NCI-H524 treated with DMSO at 0.1 percent for 48 hours (cell line): Measurements from ENCODE around the gene CACNB2.
"Not testable (repeated sequence)": the region's sequence is repeated elsewhere in the genome, so short reads cannot be mapped to it uniquely, and the experiment has no call there.

Experiments
- DNase-seq: peaks from one replicate; lab custom pipeline; 2025; lab: John Stamatoyannopoulos, UW

Gene CACNB2

DNA sequence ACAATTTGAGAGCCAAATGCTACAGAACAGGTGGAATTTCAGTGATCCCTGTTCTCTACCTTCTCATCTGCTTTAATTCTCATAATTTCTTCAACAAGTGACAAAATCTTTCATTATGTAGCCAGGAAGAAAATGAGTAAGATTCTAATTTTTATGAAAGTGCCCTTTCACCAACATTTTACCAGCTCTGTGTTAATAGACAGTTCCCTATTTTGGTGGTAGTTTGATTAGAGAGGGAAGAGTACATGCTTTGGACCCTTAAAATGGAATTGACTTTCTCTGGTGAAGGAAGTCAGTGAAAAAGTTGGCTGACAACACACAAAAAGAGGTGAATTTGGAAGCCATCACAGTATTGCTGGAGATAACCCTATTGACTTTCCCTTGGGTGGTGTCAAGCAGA lies 61.7 kb downstream of the CACNB2 start:
- no peak for DNase-seq

DNA sequence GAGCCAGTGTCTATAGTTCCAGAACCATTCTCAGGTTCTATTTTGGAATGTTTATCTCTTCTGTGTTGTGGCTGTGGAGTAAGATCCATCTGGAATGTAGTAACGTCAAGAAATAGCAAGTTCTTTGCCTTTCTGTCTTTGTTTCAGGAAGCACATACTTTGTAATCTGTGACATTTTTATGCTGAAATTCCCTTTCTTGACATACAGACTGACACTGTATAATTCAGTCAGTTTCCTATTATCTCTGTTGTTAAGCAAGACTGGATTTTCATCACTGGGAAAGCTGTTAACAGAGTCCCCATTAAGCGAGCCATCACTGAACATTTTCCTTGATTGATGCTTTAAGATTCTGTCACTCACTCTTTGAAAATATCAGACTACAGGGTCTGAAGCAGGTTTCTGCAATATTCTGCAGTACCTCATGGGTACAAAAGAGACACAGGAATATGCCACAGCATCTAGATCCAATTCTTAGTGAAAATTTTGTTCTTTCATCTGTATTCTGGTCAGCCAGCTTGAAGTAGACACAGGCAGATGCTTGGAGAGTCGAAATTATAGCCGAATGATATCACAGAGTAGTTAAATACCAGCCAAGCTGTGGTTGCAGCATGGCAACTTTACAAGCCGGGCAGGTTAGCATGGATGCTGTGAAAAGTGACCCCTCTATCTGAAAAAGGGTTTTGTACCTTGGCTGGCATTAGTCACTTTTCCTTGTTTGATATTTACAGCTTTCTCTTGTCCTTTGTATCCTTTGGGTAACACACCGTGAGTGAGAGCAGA lies 62.6 kb downstream of the CACNB2 start:
- no peak for DNase-seq

DNA sequence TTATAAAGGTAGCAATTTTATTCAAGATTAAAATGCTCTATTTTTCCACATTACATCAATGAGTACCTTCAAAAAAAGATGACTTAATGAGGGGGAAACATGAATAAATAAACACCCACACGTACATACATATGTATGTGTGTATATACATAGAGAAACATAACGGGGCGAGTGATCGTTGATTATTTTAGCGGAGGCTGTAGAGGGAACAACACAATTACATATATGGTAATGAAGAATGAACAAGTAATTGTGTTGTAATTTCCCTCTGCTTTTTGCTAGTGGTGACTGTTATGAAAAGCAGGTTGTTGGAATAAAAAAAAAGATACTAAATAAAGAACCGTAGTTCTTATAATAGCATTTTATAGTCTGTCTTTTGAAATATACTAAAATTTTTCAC lies 63.2 kb downstream of the CACNB2 start:
- DNase-seq, result no peak

DNA sequence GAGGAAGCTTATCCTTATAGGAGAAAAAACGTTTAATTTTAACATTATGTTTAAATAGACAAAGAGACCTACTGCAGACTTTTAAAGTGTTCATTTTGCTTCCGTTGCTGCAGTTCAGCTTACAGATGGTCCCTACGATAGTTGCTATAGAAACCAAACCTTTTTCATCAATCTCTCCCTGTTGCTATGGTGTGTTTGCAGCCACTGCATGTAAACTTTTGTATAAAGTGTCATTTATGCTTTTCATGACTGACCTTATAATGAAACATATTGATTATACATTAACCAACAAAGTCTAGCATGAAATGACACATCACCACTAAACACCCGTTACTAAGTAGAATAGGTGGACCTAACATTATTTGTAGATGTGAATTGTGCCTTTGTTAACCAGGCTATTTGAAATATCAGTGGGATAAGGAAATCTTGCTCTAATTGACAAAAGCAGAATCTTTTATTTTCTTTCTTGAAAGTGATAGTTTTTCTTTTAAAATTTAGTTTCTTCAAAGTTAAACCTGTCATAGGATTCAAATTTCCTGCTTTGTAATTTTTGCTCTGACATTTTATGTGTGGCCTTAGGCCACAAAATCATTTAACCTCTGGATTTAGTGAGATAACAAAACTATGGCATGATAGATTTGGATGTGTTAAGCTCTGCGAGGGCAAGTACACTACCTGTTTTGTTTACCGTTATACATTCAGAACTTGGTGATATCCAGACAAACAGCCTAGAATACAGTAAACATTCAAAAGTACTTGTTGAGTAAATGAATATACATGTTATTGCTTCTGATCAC lies 64.0 kb downstream of the CACNB2 start:
- no peak for DNase-seq

DNA sequence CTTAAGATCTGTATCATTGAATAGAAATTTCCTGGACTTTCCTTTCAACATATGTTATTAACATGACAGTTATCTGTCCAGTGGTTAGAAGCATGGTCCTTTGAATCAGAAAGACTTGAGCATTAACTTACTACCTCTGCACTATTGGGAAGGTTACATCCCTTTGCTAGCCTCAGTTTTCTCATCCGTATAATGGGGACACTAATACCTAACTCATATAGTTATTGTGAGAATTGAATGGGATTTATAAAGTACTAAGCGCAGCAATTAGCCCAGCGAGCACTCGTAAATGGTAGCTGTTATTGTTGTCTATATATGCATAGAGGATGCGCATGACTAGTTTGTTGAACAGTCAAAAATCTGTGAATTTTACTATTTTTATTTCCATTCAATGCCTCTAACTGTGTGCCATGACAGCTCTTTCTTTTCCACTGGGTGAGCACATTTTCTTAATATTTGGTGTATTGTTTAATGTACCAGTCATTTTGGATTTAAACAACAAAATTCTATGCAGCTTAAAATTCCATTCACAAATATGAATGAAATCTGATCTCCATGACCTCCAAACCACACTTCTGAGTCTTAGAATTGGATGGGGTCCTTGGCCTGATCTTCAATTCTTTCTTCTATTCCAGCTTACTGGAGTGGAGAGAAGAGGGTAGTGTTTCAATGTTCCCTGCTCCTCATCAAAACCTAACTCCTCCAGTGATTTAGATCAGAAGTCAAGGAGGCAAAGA lies 65.0 kb downstream of the CACNB2 start:
- DNase-seq, result no peak

DNA sequence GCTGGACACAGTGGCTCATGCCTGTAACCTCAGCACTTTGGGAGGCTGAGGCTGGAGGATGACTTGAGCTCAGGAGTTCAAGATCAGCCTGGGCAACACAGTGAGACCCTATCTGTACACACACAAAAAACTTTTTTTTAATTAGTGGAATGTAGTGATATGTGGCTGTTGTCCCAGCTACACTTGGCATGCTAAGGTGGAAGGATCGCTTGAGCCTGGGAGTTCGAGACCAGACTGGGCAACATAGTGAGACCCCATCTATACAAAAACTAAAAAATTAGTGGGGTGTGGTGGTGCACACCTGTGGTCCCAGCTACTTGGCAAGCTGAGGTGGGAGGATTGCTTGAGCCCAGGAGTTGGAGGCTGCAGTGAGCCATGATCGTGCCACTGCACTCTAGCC lies 68.0 kb downstream of the CACNB2 start:
- not testable (repeated sequence) for DNase-seq

DNA sequence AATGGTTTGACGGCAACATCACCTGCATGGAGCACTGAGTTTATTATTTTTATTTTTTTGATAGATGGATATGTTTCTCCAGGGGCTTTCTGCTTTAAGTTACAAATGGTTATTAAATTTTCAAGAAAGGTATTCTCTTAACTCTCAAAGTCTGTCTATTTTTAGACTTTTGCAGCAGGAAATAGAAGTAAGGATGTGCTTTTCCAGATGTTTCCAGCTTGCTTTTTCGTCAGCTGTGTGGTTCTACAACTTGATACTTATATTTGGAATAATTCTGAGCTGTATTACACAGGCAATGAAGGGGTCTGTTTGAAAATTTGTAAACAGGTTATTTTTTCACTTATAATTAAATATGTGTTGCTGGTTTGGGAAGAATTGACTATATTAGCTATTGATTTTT lies 69.0 kb downstream of the CACNB2 start:
- no peak for DNase-seq

DNA sequence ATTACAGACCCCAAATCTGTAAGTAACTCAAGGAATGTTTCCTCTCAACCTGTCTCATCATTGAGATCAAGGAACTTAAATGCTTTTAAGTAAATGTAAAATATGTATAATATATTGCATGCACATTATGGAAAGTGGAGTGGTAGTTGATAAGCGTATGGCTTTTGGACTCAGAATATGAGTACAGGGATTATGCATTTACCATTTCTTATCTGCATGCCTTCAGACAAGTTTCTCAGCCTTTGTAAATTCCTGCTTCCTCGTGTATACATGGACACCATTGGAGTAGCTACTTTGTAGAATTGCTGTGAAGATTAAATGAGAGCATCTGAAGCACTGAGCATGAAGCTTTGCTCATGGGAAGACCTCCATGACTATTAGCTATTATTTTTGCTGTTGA lies 70.5 kb downstream of the CACNB2 start:
- DNase-seq, result no peak

DNA sequence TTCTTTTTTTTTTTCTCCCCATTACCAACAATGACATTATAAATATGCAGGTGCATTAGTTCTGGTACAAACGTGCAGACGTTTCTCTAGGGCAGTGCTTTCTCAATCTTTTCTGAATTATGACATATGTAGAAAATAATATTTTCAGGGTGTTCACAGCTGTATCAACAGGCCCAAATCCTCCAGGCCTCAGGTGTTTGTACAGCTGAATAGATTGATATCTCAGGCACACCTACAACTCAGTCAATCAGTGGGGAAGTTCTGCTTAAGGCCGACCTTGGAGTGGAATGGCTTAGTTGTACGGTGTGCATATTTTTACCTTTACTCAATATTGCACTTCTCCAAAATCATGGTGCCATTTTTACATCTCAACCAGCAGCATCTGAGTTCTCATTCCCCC lies 71.6 kb downstream of the CACNB2 start:
- no peak for DNase-seq

DNA sequence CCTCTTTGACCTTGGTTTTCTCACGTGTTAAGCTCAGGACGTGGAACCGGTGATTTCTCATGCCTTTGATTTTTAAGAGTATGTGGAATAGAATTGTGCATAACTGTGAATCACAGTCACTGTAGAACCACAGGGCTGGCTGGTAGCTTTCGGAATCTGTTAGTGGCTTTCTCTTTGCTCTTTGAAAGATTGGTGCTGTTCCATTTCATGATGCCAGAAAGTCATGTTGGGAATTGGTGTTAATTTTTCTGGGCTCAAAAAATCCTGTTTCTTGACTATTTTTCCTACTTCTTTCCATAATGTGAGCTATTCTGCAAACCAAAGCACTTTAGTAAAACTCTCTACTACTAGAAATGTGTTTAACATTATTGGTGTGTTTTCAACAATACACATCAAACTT lies 73.0 kb downstream of the CACNB2 start:
- DNase-seq, result no peak

DNA sequence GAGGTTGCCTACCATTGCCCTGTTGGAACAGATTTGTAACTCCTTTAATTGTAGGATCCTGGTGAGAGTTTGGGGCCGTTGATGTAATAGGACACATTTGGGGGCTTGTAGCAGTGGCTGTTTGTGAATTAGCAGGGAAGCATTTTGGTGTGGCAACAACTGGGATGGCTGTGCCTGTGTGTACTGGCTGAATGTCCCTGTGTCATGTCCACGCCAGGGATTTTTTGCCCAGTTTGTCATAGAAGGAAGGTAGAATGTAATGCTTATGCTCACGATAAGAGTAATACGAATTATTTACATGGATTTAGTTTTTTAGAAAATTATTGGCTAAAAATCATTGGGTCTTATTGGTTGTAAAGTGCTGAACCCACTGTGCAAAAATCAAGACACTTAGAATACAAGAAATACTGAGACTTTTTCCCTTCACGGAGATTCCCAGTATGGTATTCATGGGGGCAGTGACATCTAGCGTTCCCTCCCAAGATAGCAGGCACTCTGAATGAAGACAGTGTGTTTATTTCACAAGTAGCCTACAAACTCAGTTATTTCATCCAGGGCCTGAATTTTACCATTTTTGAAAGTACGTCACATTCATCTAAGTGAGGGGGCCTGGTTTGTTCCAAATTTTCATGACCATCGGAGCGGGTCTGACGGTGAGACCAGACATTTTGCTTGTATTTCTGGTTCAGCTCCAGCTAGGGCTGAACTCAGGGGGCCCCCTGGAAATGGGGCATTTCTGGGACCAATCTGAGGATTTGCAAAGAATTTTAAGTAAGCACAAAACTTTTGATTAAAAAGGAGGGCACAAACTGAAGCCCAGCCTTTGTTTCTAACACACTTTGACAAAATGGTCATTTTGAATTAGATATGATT lies 74.7 kb downstream of the CACNB2 start:
- no peak for DNase-seq

DNA sequence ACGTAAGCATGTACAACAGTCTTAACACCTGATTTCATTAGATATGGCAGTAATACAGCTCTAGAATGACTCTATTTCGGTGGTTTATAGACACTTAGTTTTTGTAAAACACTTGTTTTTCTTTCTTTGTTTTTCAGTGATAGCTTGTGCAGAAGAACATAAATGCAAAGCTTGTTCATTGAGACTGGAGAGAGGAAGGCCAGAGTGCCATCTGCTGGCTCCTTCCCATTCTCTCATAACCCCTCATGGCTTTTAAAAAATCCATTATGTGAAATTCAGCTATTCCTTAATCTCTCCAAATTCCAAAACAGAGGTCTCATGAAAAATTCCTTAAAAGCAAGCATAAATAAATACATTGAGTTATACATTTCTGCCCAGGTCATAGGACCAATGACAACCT lies 76.3 kb downstream of the CACNB2 start:
- no peak for DNase-seq

DNA sequence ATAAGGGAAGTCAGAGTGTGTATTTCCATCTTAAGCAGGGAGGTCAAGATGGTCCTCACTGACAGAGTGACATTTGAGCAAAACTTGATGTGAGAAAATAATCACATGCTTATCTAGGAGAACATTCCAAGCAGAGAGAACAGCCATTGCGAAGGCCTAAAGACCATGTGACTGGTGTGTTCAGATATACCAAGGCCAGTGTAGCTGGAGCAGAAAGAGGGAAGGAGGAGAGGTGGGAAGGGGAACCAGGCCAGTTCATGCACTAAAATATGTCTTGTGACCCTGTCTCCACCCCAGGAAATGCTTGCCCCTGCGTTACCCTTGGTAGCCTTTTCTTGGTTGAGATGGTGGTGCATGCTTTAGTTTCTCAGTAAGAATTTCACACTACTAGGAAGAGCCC lies 77.4 kb downstream of the CACNB2 start:
- DNase-seq, result no peak

DNA sequence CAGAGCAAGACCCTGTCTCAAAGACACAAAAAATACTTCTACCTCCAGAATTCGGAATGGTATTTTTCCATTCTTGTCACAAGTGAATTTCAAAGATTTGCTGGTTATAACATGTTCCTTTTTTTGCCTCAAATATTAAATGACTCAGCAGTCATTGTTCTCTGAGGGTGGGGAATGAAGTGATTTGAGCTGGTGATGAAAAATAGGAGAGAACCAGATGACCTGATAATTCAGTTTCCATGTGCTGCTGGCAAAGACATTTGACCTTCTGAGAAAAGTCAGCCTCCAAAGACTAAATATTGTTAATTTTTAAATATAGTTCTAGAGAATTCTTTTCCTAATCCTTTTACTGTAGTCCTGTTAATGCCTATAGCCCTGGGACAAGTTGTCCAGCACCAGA lies 78.9 kb downstream of the CACNB2 start:
- no peak for DNase-seq

DNA sequence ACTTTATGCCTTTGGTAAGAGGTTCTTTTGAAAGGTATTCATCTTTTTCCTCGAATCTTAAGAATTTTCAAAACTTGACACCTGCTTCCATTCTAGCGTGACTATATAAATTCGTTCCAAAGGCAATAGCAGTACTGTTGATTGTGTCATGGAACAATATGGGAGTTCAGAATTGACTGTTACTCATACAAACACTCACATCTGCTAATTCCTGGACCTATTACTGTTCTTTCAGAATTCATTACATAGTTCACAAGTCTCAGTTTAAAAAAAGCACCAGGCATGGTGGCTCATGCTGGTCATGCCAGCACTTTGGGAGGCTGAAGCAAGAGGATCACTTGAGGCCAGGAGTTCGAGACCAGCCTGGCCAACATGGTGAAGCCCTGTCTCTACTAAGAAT lies 80.9 kb downstream of the CACNB2 start:
- no peak for DNase-seq

DNA sequence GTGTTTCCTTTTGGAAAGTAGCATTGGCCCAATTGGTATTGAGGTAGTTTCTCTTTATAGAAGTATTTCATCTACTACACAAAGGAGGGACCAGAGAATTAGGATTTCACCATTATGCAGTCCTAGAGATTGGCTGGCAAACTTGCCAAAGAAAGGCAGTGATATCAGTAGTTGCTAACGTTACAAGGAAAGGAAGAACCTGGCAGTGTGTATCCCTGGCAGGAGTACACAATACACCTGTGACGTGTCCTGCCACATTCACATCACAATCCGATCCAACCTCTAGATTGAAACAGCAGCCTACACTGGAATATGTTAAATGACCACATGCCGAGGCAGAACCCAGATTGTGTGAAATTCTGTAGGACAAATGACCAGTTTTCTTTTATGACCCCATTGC lies 81.7 kb downstream of the CACNB2 start:
- no peak for DNase-seq

DNA sequence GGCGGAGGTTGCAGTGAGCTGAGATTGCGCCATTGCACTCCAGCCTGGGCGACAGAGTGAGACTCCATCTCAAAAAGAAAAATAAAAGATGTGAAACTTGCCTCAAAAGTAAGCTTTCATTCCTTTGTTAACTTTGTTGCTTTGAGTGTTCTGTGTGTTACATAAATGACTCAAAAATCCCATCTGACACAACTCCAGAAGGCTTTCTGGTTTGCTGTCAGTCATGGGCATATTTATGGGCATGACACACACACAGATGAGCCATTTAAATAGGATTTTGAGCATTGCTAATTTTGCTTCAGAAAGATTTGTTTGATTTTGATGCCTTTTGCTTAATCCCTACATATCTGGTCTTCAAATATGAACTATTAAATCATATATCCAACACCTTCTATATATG lies 82.6 kb downstream of the CACNB2 start:
- DNase-seq, result no peak

DNA sequence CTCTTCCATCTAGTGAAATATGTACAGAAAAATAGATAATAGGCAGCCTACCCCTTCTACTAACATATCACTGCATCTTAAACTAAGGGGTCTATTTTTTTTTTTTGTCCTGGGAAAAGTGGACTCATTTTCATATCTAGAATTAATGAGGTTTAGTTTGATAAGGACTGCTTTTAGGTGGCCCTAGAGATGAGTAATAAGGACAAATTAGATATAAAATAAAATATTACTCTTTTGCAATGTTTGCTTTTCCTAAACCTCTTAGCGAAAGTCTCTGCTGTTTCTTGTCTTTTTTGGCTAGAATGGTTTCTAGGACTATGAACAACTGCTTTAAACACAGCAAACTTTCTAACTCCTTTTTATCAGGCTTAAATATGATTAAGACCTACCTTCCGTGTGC lies 83.7 kb downstream of the CACNB2 start:
- no peak for DNase-seq

DNA sequence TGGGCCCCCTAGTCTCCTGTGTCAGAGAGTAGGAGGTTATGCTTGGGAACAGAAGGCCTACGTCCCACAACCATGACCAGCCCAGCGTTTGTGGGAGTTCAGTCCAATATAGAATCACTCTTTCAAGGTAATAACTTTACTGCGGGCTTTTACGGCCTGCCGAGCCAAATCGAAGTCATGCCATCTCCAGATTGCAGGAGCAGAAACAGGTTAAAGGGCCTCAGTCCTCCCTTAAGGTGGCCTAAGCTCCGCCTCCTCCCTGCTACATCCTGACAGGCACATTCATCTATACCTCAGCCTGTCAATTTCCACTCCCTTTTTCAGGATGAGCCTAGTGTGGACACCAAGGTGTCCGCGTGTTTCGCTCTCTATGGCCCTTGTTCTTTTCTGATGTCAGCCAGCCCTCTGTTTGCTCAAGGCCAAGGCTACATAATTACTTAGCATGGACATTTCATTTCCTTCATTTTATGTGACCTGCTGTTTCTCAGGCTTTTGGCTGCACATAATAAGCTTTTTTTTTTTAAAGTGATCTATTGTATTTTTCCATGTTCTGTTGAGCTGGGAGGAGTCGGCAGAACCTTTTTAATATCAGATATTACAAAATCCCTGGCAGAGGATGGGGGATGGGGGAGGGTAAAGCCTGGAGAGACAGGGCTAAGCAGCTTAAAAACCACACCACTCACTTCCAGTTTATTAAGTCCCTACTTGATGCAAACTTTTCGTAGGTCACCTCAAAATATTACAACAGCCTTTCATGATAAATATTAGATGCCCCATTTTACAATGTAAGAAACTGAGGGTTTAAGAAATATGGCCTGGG lies 84.6 kb downstream of the CACNB2 start:
- no peak for DNase-seq

DNA sequence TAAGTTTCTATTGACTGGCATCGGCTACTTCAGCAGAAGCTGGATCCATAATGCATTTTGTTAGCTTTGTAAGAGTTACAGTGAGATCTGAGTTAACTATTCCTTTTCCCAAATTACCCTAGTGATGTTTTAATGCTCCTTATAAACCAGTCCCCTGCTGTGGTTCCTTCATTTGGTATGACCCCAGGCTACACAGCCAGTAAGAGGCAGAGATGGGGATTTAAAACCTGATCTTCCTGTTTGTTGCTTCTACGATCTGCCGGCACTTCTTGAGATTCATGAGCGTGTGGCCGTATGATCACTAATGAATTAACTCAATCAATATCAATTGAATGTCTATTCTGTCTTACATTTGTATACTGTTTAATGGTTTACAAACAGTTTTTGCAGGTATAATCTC lies 86.1 kb downstream of the CACNB2 start:
- no peak for DNase-seq

DNA sequence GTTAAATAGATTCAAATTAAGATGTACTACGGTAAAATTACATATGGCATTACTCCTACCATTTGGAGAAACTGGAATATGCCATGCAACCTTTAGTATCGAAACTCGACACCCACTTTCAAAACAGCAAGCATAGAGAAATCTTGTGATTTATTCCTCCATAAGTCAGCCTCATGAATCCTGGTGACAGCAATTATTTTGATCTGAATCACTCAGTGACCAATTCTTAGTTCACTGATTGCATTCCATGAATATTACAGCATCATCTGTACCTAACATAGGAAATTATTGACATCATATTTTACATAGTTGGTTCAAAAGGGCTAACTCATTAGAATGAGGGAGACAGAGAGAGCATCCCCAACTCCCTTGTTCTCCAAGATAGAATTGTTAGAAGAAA lies 89.6 kb downstream of the CACNB2 start:
- no peak for DNase-seq
